ENCODE results near the gene CENPX.

The CENPX gene

GRCh38 chr17:82022310-82022980, at the start of gene CENPX:
CENPX (minus strand) TSS chr17:82022878; CDS start chr17:82022861, 17 bp downstream.
- peak within 1 kb of the TSS; percentile 68 for H3K9ac ChIP-seq (ENCODE audit: low read length)
- H3K4me3 ChIP-seq (ENCODE audit: low read length): peak within 1 kb of the TSS; percentile 92
- H3K27ac ChIP-seq (ENCODE audit: low read depth, low read length): peak within 1 kb of the TSS; percentile 61
- H3K36me3 ChIP-seq (ENCODE audit: control insufficient read depth, insufficient read depth, low read length): no peaks in the 10 kb centered on the region
- H3K27me3 ChIP-seq (ENCODE audit: control insufficient read depth, insufficient read depth, low read length): no peaks in the 10 kb centered on the region
- H3K4me1 ChIP-seq (ENCODE audit: control insufficient read depth, insufficient read depth, low read length): peaks cover 15% of the 10 kb centered on the region

- H3K27ac ChIP-seq (ENCODE audit: low read depth, low read length): no peak overlapping the region
- H3K4me3 ChIP-seq (ENCODE audit: low read length): no peak overlapping the region
- no peak overlapping the region for H3K9ac ChIP-seq (ENCODE audit: low read length)
- H3K36me3 ChIP-seq (ENCODE audit: control insufficient read depth, insufficient read depth, low read length): no peaks in the 10 kb centered on the region
- H3K27me3 ChIP-seq (ENCODE audit: control insufficient read depth, insufficient read depth, low read length): no peaks in the 10 kb centered on the region
- H3K4me1 ChIP-seq (ENCODE audit: control insufficient read depth, insufficient read depth, low read length): no peaks in the 10 kb centered on the region
These were observed 47.9 kb upstream of the CENPX start for GRCh38 chr17:82070611-82071010.

GRCh38 chr17:82065638-82066303, 43.1 kb upstream of the CENPX start, which contains the start of gene DUS1L:
DUS1L (minus strand) TSS chr17:82065804; CDS start chr17:82065059, 745 bp downstream.
- peak within 1 kb of the TSS; percentile 80 for H3K9ac ChIP-seq (ENCODE audit: low read length)
- no peaks in the 10 kb centered on the region for H3K27me3 ChIP-seq (ENCODE audit: control insufficient read depth, insufficient read depth, low read length)
- no peaks in the 10 kb centered on the region for H3K4me1 ChIP-seq (ENCODE audit: control insufficient read depth, insufficient read depth, low read length)
- peak within 1 kb of the TSS; percentile 92 for H3K27ac ChIP-seq (ENCODE audit: low read depth, low read length)
- peaks cover 16% of the 10 kb centered on the region for H3K36me3 ChIP-seq (ENCODE audit: control insufficient read depth, insufficient read depth, low read length)
- H3K4me3 ChIP-seq (ENCODE audit: low read length): peak within 1 kb of the TSS; percentile 88

GRCh38 chr17:82065193-82065637, 42.5 kb upstream of the CENPX start:
- H3K27ac ChIP-seq (ENCODE audit: low read depth, low read length): peak overlapping the region; percentile 68
- no peaks in the 10 kb centered on the region for H3K4me1 ChIP-seq (ENCODE audit: control insufficient read depth, insufficient read depth, low read length)
- peak overlapping the region; percentile 78 for H3K4me3 ChIP-seq (ENCODE audit: low read length)
- H3K27me3 ChIP-seq (ENCODE audit: control insufficient read depth, insufficient read depth, low read length): no peaks in the 10 kb centered on the region
- peaks cover 18% of the 10 kb centered on the region for H3K36me3 ChIP-seq (ENCODE audit: control insufficient read depth, insufficient read depth, low read length)
- H3K9ac ChIP-seq (ENCODE audit: low read length): peak overlapping the region; percentile 40

- peak overlapping the region; percentile 78 for H3K4me3 ChIP-seq (ENCODE audit: low read length)
- H3K4me1 ChIP-seq (ENCODE audit: control insufficient read depth, insufficient read depth, low read length): no peaks in the 10 kb centered on the region
- H3K27ac ChIP-seq (ENCODE audit: low read depth, low read length): peak overlapping the region; percentile 68
- H3K9ac ChIP-seq (ENCODE audit: low read length): peak overlapping the region; percentile 40
- H3K36me3 ChIP-seq (ENCODE audit: control insufficient read depth, insufficient read depth, low read length): peaks cover 18% of the 10 kb centered on the region
- H3K27me3 ChIP-seq (ENCODE audit: control insufficient read depth, insufficient read depth, low read length): no peaks in the 10 kb centered on the region
These were observed 41.9 kb upstream of the CENPX start for GRCh38 chr17:82064433-82065192.

- H3K27me3 ChIP-seq (ENCODE audit: control insufficient read depth, insufficient read depth, low read length): no peaks in the 10 kb centered on the region
- H3K9ac ChIP-seq (ENCODE audit: low read length): no peak overlapping the region
- no peaks in the 10 kb centered on the region for H3K4me1 ChIP-seq (ENCODE audit: control insufficient read depth, insufficient read depth, low read length)
- peaks cover 18% of the 10 kb centered on the region for H3K36me3 ChIP-seq (ENCODE audit: control insufficient read depth, insufficient read depth, low read length)
- no peak overlapping the region for H3K4me3 ChIP-seq (ENCODE audit: low read length)
- H3K27ac ChIP-seq (ENCODE audit: low read depth, low read length): no peak overlapping the region
These were observed 41.0 kb upstream of the CENPX start for GRCh38 chr17:82063424-82064415.

GRCh38 chr17:82062984-82063368, 40.3 kb upstream of the CENPX start:
- H3K27ac ChIP-seq (ENCODE audit: low read depth, low read length): no peak overlapping the region
- H3K4me1 ChIP-seq (ENCODE audit: control insufficient read depth, insufficient read depth, low read length): no peaks in the 10 kb centered on the region
- peaks cover 23% of the 10 kb centered on the region for H3K36me3 ChIP-seq (ENCODE audit: control insufficient read depth, insufficient read depth, low read length)
- no peak overlapping the region for H3K4me3 ChIP-seq (ENCODE audit: low read length)
- H3K27me3 ChIP-seq (ENCODE audit: control insufficient read depth, insufficient read depth, low read length): no peaks in the 10 kb centered on the region
- H3K9ac ChIP-seq (ENCODE audit: low read length): no peak overlapping the region

- H3K36me3 ChIP-seq (ENCODE audit: control insufficient read depth, insufficient read depth, low read length): peaks cover 29% of the 10 kb centered on the region
These were observed 39.7 kb upstream of the CENPX start for GRCh38 chr17:82062076-82062983.

GRCh38 chr17:82061047-82061925, 38.6 kb upstream of the CENPX start:
- Histone ChIP-seq H3K27me3 (ENCODE audit: control insufficient read depth, insufficient read depth, low read length) (no peaks in the 10 kb centered on the region), H3K4me3 (ENCODE audit: low read length) (no peak overlapping the region), H3K4me1 (ENCODE audit: control insufficient read depth, insufficient read depth, low read length) (no peaks in the 10 kb centered on the region), H3K36me3 (ENCODE audit: control insufficient read depth, insufficient read depth, low read length) (peaks cover 34% of the 10 kb centered on the region), H3K27ac (ENCODE audit: low read depth, low read length) (no peak overlapping the region), H3K9ac (ENCODE audit: low read length) (no peak overlapping the region)

More at GRCh38 chr17:82062076-82062983, 39.7 kb upstream of the CENPX start:
- Histone ChIP-seq H3K27me3 (ENCODE audit: control insufficient read depth, insufficient read depth, low read length) (no peaks in the 10 kb centered on the region), H3K27ac (ENCODE audit: low read depth, low read length) (no peak overlapping the region), H3K4me3 (ENCODE audit: low read length) (no peak overlapping the region), H3K9ac (ENCODE audit: low read length) (no peak overlapping the region), H3K4me1 (ENCODE audit: control insufficient read depth, insufficient read depth, low read length) (no peaks in the 10 kb centered on the region)

- H3K9ac ChIP-seq (ENCODE audit: low read length): no peak overlapping the region
- H3K4me3 ChIP-seq (ENCODE audit: low read length): no peak overlapping the region
- peaks cover 34% of the 10 kb centered on the region for H3K36me3 ChIP-seq (ENCODE audit: control insufficient read depth, insufficient read depth, low read length)
- no peaks in the 10 kb centered on the region for H3K4me1 ChIP-seq (ENCODE audit: control insufficient read depth, insufficient read depth, low read length)
- no peaks in the 10 kb centered on the region for H3K27me3 ChIP-seq (ENCODE audit: control insufficient read depth, insufficient read depth, low read length)
- H3K27ac ChIP-seq (ENCODE audit: low read depth, low read length): no peak overlapping the region
These were observed 37.9 kb upstream of the CENPX start for GRCh38 chr17:82060614-82061013.
